Hematopoietic multipotent progenitor cell treated with erythropoietin and hydrocortisone succinate and interleukin-3 and kit ligand, for 17 days (in vitro differentiated cells): Measurements from ENCODE around the gene WDR31.
"Not testable (repeated sequence)": the region's sequence is repeated elsewhere in the genome, so short reads cannot be mapped to it uniquely, and the experiment has no call there.

ENCODE experiments used
- DNase-seq: peaks from one replicate; pipeline ENCODE4 v3.0.0-alpha.2; 2015; ENCODE audit warnings: low spot score

WDR31 gene

GRCh38 chr9:113340011-113340699 lies at the start of gene WDR31:
WDR31 (minus strand) TSS chr9:113340275; CDS start chr9:113332022, 8,253 bp downstream.
- peak; percentile 86 for DNase-seq

- DNase-seq: no peak
Observed at GRCh38 chr9:113389451-113389850, 49.4 kb upstream of the WDR31 start.

- DNase-seq: no peak
Observed at GRCh38 chr9:113388833-113389232, 48.8 kb upstream of the WDR31 start.

- no peak for DNase-seq
Observed at GRCh38 chr9:113387560-113388230, 47.6 kb upstream of the WDR31 start.

- no peak for DNase-seq
Observed at GRCh38 chr9:113386571-113387393, 46.7 kb upstream of the WDR31 start.

GRCh38 chr9:113381909-113382411 lies 41.9 kb upstream of the WDR31 start:
- no peak for DNase-seq

- DNase-seq: not testable (repeated sequence)
Observed at GRCh38 chr9:113381441-113381840, 41.4 kb upstream of the WDR31 start.

- DNase-seq: no peak
Observed at GRCh38 chr9:113380869-113381378, 40.8 kb upstream of the WDR31 start.

- DNase-seq: not testable (repeated sequence)
Observed at GRCh38 chr9:113379829-113380210, 39.7 kb upstream of the WDR31 start.

- DNase-seq: not testable (repeated sequence)
Observed at GRCh38 chr9:113379094-113379828, 39.2 kb upstream of the WDR31 start.

GRCh38 chr9:113376634-113377567 lies 36.8 kb upstream of the WDR31 start, which contains the start of gene HDHD3:
HDHD3 (minus strand) TSS chr9:113376986; CDS start chr9:113374354, 2,632 bp downstream.
- peak; percentile 56 for DNase-seq

GRCh38 chr9:113375057-113376023 lies 35.3 kb upstream of the WDR31 start:
- no peak for DNase-seq

- no peak for DNase-seq
Observed at GRCh38 chr9:113373676-113374392, 33.8 kb upstream of the WDR31 start.

GRCh38 chr9:113373256-113373655 lies 33.2 kb upstream of the WDR31 start:
- DNase-seq: no peak

GRCh38 chr9:113372059-113372458 lies 32.0 kb upstream of the WDR31 start:
- no peak for DNase-seq

GRCh38 chr9:113370806-113371325 lies 30.8 kb upstream of the WDR31 start:
- no peak for DNase-seq

GRCh38 chr9:113369855-113370140 lies 29.7 kb upstream of the WDR31 start:
- no peak for DNase-seq
